ENCODE results near the gene KNDC1.

The KNDC1 gene

DNA sequence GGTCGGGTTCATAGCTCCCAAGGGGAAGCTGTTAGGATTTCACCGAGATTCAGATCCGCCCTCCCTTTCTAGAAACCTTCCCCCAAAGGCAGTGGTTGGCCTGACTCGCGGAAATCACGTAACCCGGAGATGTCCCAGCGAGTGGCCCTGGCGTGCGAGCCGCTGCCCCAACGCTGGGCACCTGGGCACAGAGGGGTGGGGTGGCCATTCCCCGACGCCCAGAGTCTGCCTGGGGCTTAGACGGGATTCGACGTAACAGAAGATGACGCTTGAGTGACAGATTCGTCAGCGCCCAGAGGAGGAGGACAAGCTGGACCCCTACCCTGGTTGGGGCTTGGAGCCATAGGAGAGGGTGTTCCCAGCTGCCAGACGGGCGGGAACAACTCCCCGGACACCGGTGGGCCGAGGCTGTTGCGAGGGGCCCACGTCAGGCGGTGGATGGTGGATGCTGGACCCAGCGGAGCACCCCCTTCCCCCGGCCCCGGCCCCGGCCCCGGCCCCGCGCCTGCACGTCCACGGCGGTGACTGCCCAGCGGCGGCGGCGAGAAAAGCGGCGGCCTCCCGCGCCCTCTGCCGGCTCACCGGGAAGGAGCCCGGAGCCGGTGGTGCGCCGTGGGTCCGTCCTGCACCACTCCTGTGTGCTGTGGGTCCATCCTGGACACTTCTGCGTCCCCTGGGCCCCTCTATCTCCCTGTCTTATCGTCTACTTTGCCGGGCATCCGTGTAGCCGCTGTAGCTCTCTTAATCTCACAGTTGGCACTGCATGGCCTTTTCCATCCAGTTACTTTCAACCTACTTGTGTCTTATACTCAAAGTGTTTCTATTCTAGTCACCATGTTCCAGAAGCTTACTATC, 35.4 kb upstream of the KNDC1 start:
- peaks cover 3% of the 10 kb centered on the region; the same call in 1 of the 2 replicates for H3K27me3 ChIP-seq (ENCODE audit: insufficient read depth, low read depth)
- no peak overlapping the region for H3K4me2 ChIP-seq
- H4K20me1 ChIP-seq (ENCODE audit: insufficient read depth) = no peaks in the 10 kb centered on the region
- no peaks in the 10 kb centered on the region for H3K36me3 ChIP-seq (ENCODE audit: insufficient read depth)
- no peak overlapping the region for H2AFZ ChIP-seq (ENCODE audit: low read depth)
- H3K79me2 ChIP-seq (ENCODE audit: insufficient read depth, low read depth) = no peaks in the 10 kb centered on the region
- TF ChIP-seq, protein P1, sequence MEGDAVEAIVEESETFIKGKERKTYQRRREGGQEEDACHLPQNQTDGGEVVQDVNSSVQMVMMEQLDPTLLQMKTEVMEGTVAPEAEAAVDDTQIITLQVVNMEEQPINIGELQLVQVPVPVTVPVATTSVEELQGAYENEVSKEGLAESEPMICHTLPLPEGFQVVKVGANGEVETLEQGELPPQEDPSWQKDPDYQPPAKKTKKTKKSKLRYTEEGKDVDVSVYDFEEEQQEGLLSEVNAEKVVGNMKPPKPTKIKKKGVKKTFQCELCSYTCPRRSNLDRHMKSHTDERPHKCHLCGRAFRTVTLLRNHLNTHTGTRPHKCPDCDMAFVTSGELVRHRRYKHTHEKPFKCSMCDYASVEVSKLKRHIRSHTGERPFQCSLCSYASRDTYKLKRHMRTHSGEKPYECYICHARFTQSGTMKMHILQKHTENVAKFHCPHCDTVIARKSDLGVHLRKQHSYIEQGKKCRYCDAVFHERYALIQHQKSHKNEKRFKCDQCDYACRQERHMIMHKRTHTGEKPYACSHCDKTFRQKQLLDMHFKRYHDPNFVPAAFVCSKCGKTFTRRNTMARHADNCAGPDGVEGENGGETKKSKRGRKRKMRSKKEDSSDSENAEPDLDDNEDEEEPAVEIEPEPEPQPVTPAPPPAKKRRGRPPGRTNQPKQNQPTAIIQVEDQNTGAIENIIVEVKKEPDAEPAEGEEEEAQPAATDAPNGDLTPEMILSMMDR (conservative IDR thresholded peaks at IDR 0.05; ENCODE audit: low read depth, low read length) = no peak
- no peaks in the 10 kb centered on the region for H3K4me1 ChIP-seq (ENCODE audit: low read depth, poor library complexity, severe bottlenecking)
- no peak overlapping the region for H3K27ac ChIP-seq
- H3K4me3 ChIP-seq (IDR thresholded peaks at IDR 0.05; ENCODE audit: insufficient read depth, low read depth, low read length) = no peak overlapping the region
- no peak overlapping the region for H3K9ac ChIP-seq

DNA sequence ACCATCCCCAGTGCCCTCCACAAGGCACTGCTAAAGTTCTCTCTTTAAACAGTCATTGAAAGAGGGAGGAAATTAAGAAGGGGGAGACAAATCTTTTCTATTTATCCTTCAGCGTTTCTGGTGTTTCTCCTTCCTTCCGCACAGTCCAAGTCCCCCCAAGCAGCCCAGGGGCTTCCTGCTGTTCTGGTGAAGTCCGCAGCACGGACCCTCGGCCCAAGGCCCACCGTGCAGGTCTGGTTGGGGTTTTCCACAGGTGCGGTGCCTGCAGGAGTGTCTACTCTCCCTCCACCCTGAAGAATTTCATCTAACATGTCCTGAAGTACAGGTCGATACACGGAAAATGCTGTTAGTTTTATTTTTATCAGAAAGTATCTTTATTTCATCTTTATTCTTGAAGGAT, 34.1 kb upstream of the KNDC1 start:
- no peak overlapping the region for H3K9ac ChIP-seq
- H2AFZ ChIP-seq (ENCODE audit: low read depth) = no peak overlapping the region
- no peak overlapping the region for H3K4me2 ChIP-seq
- no peak overlapping the region for H3K4me3 ChIP-seq (IDR thresholded peaks at IDR 0.05; ENCODE audit: insufficient read depth, low read depth, low read length)
- H3K4me1 ChIP-seq (ENCODE audit: low read depth, poor library complexity, severe bottlenecking) = no peaks in the 10 kb centered on the region
- H3K79me2 ChIP-seq (ENCODE audit: insufficient read depth, low read depth) = no peaks in the 10 kb centered on the region
- TF ChIP-seq, protein P1 (conservative IDR thresholded peaks at IDR 0.05; ENCODE audit: low read depth, low read length) = no peak
- H3K36me3 ChIP-seq (ENCODE audit: insufficient read depth) = no peaks in the 10 kb centered on the region
- no peaks in the 10 kb centered on the region for H4K20me1 ChIP-seq (ENCODE audit: insufficient read depth)
- H3K27ac ChIP-seq = no peak overlapping the region
- H3K27me3 ChIP-seq (ENCODE audit: insufficient read depth, low read depth) = peaks cover 3% of the 10 kb centered on the region; the same call in 1 of the 2 replicates

DNA sequence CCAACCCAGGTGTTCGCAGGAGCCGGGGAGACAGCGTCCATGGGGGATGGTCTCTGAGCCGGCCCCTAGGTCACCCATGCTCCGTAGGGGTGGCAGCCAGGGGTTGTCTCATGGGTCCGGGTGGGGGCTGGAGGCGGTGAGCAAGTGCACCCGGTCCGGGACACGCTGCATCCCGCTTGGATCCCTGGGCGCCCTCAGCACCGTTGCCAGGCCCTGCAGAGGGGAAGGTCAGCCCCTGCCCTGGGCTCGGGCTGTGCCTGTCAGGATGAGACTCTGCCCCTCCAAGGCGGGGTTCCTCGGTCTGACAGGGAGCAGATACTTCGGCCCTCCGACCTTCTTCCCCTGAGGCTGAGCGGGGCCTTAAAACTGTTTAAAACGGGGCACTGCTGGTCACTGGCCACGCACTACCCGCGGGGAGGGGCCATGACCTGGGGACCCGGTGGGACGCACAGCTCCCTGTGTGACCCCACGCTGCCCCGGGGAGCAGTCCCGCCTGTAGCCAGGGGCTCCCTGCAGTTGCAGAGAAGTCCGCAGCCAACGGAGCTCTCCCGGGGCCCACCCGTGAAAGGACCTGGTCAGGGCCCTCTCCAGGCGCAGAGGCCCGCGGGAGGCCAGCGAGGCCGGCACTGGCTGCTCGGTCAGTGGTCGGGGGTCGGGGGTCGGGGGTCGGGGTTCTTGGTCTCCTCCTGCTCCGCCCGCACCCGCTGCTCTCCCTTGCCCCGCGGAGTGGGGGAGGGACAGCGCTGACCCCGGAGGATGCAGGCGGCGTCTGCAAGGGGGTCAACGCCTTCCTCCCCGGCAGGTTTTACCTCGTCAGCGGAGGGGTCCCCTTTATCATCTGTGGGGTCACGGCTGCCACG, 33.4 kb upstream of the KNDC1 start:
- Histone ChIP-seq H4K20me1 (ENCODE audit: insufficient read depth) (no peaks in the 10 kb centered on the region), H3K4me3 (IDR thresholded peaks at IDR 0.05; ENCODE audit: insufficient read depth, low read depth, low read length) (no peak overlapping the region), H3K36me3 (ENCODE audit: insufficient read depth) (no peaks in the 10 kb centered on the region), H3K9ac (no peak overlapping the region), H3K79me2 (ENCODE audit: insufficient read depth, low read depth) (no peaks in the 10 kb centered on the region), H3K4me1 (ENCODE audit: low read depth, poor library complexity, severe bottlenecking) (no peaks in the 10 kb centered on the region), H2AFZ (ENCODE audit: low read depth) (no peak overlapping the region), H3K4me2 (no peak overlapping the region), H3K27me3 (ENCODE audit: insufficient read depth, low read depth) (peaks cover 3% of the 10 kb centered on the region; the same call in 1 of the 2 replicates), H3K27ac (no peak overlapping the region)
- TF ChIP-seq, protein P1 (conservative IDR thresholded peaks at IDR 0.05; ENCODE audit: low read depth, low read length) = no peak

DNA sequence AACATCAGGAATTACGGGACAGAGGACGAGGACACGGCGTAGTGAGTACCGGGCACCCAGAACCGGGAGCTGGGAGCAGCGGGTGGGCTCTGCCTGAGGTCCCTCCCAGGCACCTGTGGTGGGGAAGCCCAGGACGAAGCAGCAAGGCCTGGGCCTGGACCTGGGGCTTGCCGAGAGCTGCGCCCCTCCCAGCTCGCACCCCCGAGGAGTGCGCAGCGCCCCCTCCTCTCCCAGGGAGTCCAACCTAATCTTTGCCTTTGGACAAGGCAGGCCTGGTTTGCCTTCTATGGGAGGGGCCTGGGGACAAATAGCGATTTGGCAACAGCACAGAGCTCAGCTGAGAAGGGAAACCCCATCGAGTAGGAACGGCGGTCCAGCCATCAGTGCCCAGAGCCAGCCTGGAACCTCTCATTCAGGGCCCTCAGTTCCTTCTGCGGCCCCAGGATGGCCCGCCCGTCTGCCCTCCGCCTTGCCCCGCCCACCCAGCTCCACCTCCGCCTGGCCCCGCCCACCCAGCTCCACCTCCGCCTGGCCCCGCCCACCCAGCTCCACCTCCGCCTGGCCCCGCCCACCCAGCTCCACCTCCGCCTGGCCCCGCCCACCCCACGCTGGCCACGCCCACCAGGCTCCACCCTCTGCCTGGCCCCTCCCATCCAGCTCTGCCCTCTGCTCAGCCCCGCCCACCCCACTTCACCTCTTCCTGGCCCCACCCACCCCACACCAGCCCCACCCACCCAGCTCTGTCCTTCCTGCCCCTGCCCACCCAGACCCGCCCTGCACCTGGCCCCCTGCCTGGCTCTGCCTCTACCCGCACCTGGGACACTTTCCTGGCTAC, 32.5 kb upstream of the KNDC1 start:
- Histone ChIP-seq H2AFZ (ENCODE audit: low read depth) (no peak overlapping the region), H3K36me3 (ENCODE audit: insufficient read depth) (no peaks in the 10 kb centered on the region), H3K4me1 (ENCODE audit: low read depth, poor library complexity, severe bottlenecking) (no peaks in the 10 kb centered on the region), H3K27ac (no peak overlapping the region), H3K27me3 (ENCODE audit: insufficient read depth, low read depth) (peaks cover 3% of the 10 kb centered on the region; the same call in 1 of the 2 replicates), H4K20me1 (ENCODE audit: insufficient read depth) (no peaks in the 10 kb centered on the region), H3K4me3 (IDR thresholded peaks at IDR 0.05; ENCODE audit: insufficient read depth, low read depth, low read length) (no peak overlapping the region), H3K9ac (no peak overlapping the region), H3K79me2 (ENCODE audit: insufficient read depth, low read depth) (no peaks in the 10 kb centered on the region), H3K4me2 (no peak overlapping the region)
- TF ChIP-seq, protein P1 (conservative IDR thresholded peaks at IDR 0.05; ENCODE audit: low read depth, low read length) = no peak

All from KMS-11 (cell line).